Measurements from ENCODE around the gene PLOD3. TPM values are rescaled to one million over a fixed set of nuclear protein-coding genes. Genes with fewer than 3 reads are reported as not detected.

The PLOD3 gene
- total RNA-seq, 1 experiment from 2014 or later: 112 TPM

GRCh38 chr7:101197991-101198390 is 19.4 kb downstream of the PLOD3 start:
- DNase-seq: no peak
- H3K27me3 ChIP-seq (replicated peaks; ENCODE audit: control insufficient read depth, insufficient read depth, low read length): no peaks in the 10 kb centered on the region
- BruUV-seq (replicated peaks): no TSS peak
- ChIA-PET CTCF (no interaction called here), POLR2A (no interaction called here)
- Mint-ChIP-seq H3K27ac (ENCODE audit: unreplicated experiment) (no peak overlapping the region), H3K36me3 (ENCODE audit: insufficient read depth, unreplicated experiment) (no peaks in the 10 kb centered on the region), H3K27me3 (ENCODE audit: insufficient read depth, unreplicated experiment) (no peaks in the 10 kb centered on the region), H3K4me3 (ENCODE audit: unreplicated experiment) (no peak overlapping the region), H3K9me3 (ENCODE audit: unreplicated experiment) (no peaks in the 10 kb centered on the region), H3K4me1 (ENCODE audit: low read depth, unreplicated experiment) (peaks cover 14% of the 10 kb centered on the region)
- TF ChIP-seq, protein P1, sequence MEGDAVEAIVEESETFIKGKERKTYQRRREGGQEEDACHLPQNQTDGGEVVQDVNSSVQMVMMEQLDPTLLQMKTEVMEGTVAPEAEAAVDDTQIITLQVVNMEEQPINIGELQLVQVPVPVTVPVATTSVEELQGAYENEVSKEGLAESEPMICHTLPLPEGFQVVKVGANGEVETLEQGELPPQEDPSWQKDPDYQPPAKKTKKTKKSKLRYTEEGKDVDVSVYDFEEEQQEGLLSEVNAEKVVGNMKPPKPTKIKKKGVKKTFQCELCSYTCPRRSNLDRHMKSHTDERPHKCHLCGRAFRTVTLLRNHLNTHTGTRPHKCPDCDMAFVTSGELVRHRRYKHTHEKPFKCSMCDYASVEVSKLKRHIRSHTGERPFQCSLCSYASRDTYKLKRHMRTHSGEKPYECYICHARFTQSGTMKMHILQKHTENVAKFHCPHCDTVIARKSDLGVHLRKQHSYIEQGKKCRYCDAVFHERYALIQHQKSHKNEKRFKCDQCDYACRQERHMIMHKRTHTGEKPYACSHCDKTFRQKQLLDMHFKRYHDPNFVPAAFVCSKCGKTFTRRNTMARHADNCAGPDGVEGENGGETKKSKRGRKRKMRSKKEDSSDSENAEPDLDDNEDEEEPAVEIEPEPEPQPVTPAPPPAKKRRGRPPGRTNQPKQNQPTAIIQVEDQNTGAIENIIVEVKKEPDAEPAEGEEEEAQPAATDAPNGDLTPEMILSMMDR (IDR thresholded peaks at IDR 0.05; ENCODE audit: insufficient read depth in 1 of 2, low read depth in 1 of 2, low read length in 1 of 2, severe bottlenecking in 1 of 2, unreplicated experiment in 1 of 2): no peak
- intact Hi-C loops (cut with micrococcal nuclease; ENCODE audit: unreplicated experiment): no loop called here
- H3K9me3 ChIP-seq: no peaks in the 10 kb centered on the region
- H3K36me3 ChIP-seq (ENCODE audit: control insufficient read depth, insufficient read depth, low read length): no peaks in the 10 kb centered on the region; the same call in 1 of the 2 replicates
- no peak overlapping the region for H3K4me3 ChIP-seq (ENCODE audit: low read depth, low read length)
- H3K4me1 ChIP-seq: peaks cover 20% of the 10 kb centered on the region

DNA sequence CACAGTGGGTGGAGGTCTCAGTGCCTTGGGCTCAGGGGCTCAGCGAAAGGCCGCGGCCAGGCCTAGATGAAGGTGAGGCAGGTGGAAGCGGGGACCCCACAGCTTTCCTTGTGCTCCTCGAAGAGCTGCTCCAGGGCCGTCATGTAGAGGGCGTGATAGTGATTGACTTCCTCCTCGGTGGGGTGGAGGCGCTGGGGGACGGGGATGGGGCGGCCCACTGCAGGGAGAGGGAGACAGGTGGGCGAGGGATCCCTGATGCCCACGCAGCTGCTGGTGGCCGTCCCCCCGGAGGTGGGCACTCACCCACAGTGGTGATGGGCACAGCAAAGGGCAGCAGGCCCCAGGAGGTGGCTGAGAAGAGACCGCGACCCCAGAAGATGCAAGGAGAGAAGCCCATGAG is 21.5 kb downstream of the PLOD3 start:
- TF ChIP-seq, protein P1 (IDR thresholded peaks at IDR 0.05; ENCODE audit: insufficient read depth in 1 of 2, low read depth in 1 of 2, low read length in 1 of 2, severe bottlenecking in 1 of 2, unreplicated experiment in 1 of 2): no peak
- ChIA-PET POLR2A (no interaction called here), CTCF (no interaction called here)
- intact Hi-C loops (cut with micrococcal nuclease; ENCODE audit: unreplicated experiment): no loop called here
- Mint-ChIP-seq H3K4me1 (ENCODE audit: low read depth, unreplicated experiment) (peaks cover 7% of the 10 kb centered on the region), H3K36me3 (ENCODE audit: insufficient read depth, unreplicated experiment) (no peaks in the 10 kb centered on the region), H3K4me3 (ENCODE audit: unreplicated experiment) (no peak overlapping the region), H3K9me3 (ENCODE audit: unreplicated experiment) (no peaks in the 10 kb centered on the region), H3K27ac (ENCODE audit: unreplicated experiment) (no peak overlapping the region), H3K27me3 (ENCODE audit: insufficient read depth, unreplicated experiment) (no peaks in the 10 kb centered on the region)
- DNase-seq: no peak
- BruUV-seq (replicated peaks): no TSS peak
- Histone ChIP-seq H3K36me3 (ENCODE audit: control insufficient read depth, insufficient read depth, low read length) (no peaks in the 10 kb centered on the region; the same call in 1 of the 2 replicates), H3K4me3 (ENCODE audit: low read depth, low read length) (no peak overlapping the region), H3K27me3 (replicated peaks; ENCODE audit: control insufficient read depth, insufficient read depth, low read length) (no peaks in the 10 kb centered on the region), H3K9me3 (no peaks in the 10 kb centered on the region), H3K4me1 (peaks cover 14% of the 10 kb centered on the region)

DNA sequence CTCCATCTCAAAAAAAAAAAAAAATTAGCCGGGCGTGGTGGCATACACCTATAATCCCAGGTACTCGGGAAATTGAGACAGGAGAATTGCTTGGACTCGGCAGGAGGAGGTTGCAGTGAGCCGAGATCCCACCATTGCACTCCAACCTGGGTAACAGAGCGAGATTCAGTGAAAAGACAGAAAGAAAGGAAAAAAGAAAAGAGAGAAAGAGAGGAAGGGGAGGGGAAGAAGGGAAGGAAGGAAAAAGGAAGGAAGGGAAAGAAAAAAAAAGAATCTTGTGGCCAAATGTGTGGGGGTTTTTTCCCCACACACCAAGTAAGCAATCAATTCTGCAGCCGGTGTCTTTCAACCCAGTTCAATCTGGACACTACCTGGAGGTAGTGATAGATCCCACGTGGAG is 28.3 kb downstream of the PLOD3 start:
- CTCF ChIA-PET: interaction anchor here (0.6 kb wide), 1 partner anchor 13 kb away, joined by 5 read pairs; no protein-coding TSS in a partner anchor
- no peaks in the 10 kb centered on the region for H3K9me3 ChIP-seq

More for the DNA sequence above, 28.3 kb downstream of the PLOD3 start:
- Mint-ChIP-seq H3K4me1 (ENCODE audit: low read depth, unreplicated experiment) (no peaks in the 10 kb centered on the region), H3K27ac (ENCODE audit: unreplicated experiment) (no peak overlapping the region), H3K4me3 (ENCODE audit: unreplicated experiment) (no peak overlapping the region), H3K27me3 (ENCODE audit: insufficient read depth, unreplicated experiment) (no peaks in the 10 kb centered on the region), H3K36me3 (ENCODE audit: insufficient read depth, unreplicated experiment) (no peaks in the 10 kb centered on the region), H3K9me3 (ENCODE audit: unreplicated experiment) (no peaks in the 10 kb centered on the region)
- BruUV-seq (replicated peaks): no TSS peak
- POLR2A ChIA-PET: interaction anchor here (0.6 kb wide), 1 partner anchor 89 kb away, joined by 7 read pairs; no protein-coding TSS in a partner anchor
- Histone ChIP-seq H3K36me3 (ENCODE audit: control insufficient read depth, insufficient read depth, low read length) (no peaks in the 10 kb centered on the region), H3K4me1 (peaks cover 12% of the 10 kb centered on the region; the same call in 1 of the 2 replicates), H3K27me3 (replicated peaks; ENCODE audit: control insufficient read depth, insufficient read depth, low read length) (no peaks in the 10 kb centered on the region), H3K4me3 (ENCODE audit: low read depth, low read length) (no peak overlapping the region)
- TF ChIP-seq, protein P1 (IDR thresholded peaks at IDR 0.05; ENCODE audit: insufficient read depth in 1 of 2, low read depth in 1 of 2, low read length in 1 of 2, severe bottlenecking in 1 of 2, unreplicated experiment in 1 of 2): no peak
- intact Hi-C loops (cut with micrococcal nuclease; ENCODE audit: unreplicated experiment): no loop called here
- DNase-seq: no peak

Data from Caco-2 (cell line).